Bronchial epithelial cell (primary cell): ENCODE measurements around the gene UBE2F. TPM values are rescaled to one million over a fixed set of nuclear protein-coding genes. Genes with fewer than 3 reads are reported as not detected.

Experiments
- DNase-seq: peaks from one replicate; pipeline ENCODE4 v3.0.0-alpha.2; 2010; ENCODE audit warnings: low read depth
- FAIRE-seq: peaks from 2 replicates; lab custom pipeline; 2011; peaks lifted over from hg19 to GRCh38; lab: Jason Lieb, UNC
- H3K27me3 ChIP-seq: 2 replicates; pipeline ENCODE4 v1.5.1; 2011; ENCODE audit warnings: low read length; ENCODE audit not compliant: control insufficient read depth, insufficient read depth
- H3K36me3 ChIP-seq: 2 replicates; pipeline ENCODE4 v1.5.1; 2011; ENCODE audit warnings: low read length; ENCODE audit not compliant: control insufficient read depth, insufficient read depth
- H3K4me3 ChIP-seq: 2 replicates; pipeline ENCODE4 v1.5.1; 2011; ENCODE audit warnings: mild to moderate bottlenecking, low read depth, low read length, control low read depth
- total RNA-seq: library from RNA; depleted of rRNA; stranded (reverse); fragments of >200 nt; gene quantifications from 2 replicates; pipeline ENCODE4 v1.2.1, GENCODE V29; 2014
- TF ChIP-seq, protein P1 (sequence below): IDR thresholded peaks from 2 replicates; pipeline ENCODE4 v1.5.1; 2011; ENCODE audit warnings: mild to moderate bottlenecking, moderate library complexity, low read length, control low read depth, inconsistent platforms; ENCODE audit not compliant: insufficient read depth, severe bottlenecking

The UBE2F gene
- total RNA-seq, 1 donor from 2014 or later: 64.0 TPM

DNA sequence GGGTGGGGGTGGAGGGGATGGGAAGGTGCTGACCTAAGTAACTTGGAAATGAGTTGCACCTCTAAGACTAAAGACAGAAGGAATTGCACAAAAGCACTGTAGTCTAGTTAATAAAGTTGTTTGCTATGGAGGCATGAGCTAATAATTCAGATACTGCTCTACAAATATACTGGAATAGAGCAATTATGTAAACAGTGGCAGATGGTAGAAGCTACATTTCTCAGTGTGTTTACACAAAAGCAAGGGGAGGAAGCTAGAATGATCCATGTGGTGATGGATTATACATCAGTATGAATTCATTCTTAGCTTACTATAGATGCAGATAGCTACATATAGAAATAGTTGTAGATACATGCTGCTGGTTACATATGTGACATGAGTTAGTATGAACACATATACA lies 27.6 kb upstream of the UBE2F start:
- H3K36me3 ChIP-seq: no peaks in the 10 kb centered on the region
- FAIRE-seq (no peak), DNase-seq (no peak)
- H3K27me3 ChIP-seq: no peaks in the 10 kb centered on the region
- TF ChIP-seq, protein P1, sequence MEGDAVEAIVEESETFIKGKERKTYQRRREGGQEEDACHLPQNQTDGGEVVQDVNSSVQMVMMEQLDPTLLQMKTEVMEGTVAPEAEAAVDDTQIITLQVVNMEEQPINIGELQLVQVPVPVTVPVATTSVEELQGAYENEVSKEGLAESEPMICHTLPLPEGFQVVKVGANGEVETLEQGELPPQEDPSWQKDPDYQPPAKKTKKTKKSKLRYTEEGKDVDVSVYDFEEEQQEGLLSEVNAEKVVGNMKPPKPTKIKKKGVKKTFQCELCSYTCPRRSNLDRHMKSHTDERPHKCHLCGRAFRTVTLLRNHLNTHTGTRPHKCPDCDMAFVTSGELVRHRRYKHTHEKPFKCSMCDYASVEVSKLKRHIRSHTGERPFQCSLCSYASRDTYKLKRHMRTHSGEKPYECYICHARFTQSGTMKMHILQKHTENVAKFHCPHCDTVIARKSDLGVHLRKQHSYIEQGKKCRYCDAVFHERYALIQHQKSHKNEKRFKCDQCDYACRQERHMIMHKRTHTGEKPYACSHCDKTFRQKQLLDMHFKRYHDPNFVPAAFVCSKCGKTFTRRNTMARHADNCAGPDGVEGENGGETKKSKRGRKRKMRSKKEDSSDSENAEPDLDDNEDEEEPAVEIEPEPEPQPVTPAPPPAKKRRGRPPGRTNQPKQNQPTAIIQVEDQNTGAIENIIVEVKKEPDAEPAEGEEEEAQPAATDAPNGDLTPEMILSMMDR: no peak
- H3K4me3 ChIP-seq: no peak overlapping the region

DNA sequence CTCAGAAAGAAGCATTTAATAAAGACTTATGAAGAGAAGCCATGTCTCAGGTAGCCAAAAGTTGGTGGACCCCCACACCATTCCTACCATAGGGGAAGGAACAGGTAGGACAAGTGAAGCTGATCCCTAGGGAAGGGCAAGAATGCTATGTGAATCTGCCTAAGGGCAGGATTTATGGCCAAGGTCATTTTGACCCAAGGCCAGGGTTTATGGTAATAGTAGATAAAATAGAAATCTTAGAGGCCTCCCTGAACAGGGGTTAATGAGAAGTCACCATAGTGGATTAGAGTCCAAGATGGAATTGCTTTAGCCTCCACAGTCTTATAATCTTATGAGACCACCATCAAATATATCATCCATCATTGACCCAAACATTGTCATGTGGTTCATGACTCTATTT lies 26.0 kb upstream of the UBE2F start:
- FAIRE-seq: no peak
- Histone ChIP-seq H3K4me3 (no peak overlapping the region), H3K27me3 (no peaks in the 10 kb centered on the region), H3K36me3 (no peaks in the 10 kb centered on the region)
- no peak for DNase-seq
- TF ChIP-seq, protein P1: no peak

DNA sequence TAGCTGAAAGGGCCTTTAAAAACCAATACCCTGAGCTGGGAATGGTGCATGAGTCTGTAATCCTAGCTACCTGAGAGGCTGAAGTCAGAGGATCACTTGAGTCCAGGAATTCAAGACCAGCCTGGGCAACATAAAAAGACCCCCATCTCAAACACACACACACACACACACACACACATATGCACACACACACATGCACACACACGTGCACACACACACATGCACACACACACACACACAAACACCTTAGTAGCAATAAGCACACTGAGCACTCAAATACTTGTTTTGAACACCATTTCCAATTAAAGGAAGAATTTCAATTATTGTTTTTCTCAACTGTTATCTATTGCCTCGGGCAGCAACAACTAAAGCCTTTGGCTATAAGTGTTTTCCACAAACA lies 25.6 kb upstream of the UBE2F start:
- H3K4me3 ChIP-seq: no peak overlapping the region
- H3K27me3 ChIP-seq: no peaks in the 10 kb centered on the region
- DNase-seq (no peak), FAIRE-seq (no peak)
- H3K36me3 ChIP-seq: no peaks in the 10 kb centered on the region
- TF ChIP-seq, protein P1: no peak

DNA sequence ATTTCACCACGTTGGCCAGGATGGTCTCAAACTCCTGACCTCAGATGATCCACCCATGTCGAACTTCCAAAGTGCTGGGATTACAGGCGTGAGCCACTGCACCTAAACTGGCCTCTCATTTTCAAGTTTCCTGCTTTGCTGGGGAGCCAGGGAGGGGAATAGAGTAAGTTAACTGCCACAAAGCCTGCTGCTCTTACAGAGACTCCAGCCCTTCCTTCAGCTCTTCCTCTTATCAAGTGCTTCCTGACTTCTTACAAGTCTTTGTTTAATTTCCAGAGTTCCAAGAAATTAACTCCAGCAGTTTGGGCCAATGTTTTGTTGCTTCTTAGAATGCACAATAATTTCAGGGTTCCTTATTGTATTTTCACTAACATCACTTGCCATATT lies 24.3 kb upstream of the UBE2F start:
- Histone ChIP-seq H3K27me3 (no peaks in the 10 kb centered on the region), H3K4me3 (no peak overlapping the region), H3K36me3 (no peaks in the 10 kb centered on the region)
- TF ChIP-seq, protein P1: no peak
- no peak for FAIRE-seq
- DNase-seq: no peak

DNA sequence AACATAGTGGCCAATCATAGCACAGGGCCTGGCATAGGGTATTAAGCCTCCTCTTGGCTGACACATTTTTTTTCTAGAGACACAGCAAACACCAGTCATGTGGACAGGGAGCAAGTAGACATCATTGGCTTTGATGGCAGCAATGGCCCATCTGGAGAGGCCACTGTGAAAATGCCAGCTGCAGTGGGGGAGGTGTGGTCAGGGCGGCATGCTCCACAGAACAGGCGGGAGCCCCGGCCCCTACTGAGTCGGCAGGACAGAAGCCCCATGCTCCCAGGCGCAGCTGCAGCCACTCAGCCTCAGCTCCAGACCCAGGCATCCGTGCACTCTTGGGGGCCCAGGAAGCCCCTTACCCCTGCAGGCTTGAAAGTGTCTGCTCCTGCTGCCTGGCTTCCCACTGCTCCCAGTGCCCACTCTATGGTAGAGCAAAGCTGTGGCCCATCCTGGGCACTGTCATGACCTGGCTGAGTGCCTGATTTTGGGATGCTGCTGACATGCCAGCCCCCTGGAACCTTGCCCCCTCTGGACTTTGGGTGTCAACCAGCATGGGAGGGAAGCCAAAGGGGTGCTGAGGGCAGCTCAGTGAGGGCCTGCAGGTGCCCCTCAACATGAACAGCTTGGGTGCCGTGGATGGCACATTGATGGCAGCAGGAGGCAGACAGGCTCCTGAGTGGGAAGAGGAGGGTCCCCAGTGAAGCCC lies 23.3 kb upstream of the UBE2F start:
- no peaks in the 10 kb centered on the region for H3K36me3 ChIP-seq
- TF ChIP-seq, protein P1: no peak
- DNase-seq (no peak), FAIRE-seq (no peak)
- no peak overlapping the region for H3K4me3 ChIP-seq
- H3K27me3 ChIP-seq: no peaks in the 10 kb centered on the region

DNA sequence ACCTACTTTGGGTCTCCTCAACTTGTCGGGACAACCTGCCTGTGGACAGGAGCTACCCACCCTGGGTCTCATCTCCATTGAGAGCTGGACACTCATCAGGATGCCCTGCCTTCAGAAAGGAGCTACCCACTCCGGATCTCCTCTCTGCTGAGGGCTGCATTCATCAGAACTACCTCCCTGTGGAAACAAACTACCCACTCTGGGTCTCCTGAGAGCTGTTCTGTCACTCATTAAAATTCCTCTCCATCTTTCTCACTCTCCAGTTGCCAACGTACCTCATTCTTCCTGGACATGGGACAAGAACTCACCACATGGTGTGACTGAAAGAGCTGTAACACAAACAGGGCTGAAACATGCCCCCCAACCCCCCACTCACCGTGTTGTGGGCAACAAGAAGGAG lies 22.5 kb upstream of the UBE2F start:
- no peaks in the 10 kb centered on the region for H3K27me3 ChIP-seq
- DNase-seq (no peak), FAIRE-seq (no peak)
- no peak overlapping the region for H3K4me3 ChIP-seq
- TF ChIP-seq, protein P1: no peak
- H3K36me3 ChIP-seq: no peaks in the 10 kb centered on the region
